ENCODE data around the gene PGAM1. TPM values are rescaled to one million over a fixed set of nuclear protein-coding genes. Genes with fewer than 3 reads are reported as not detected.

Gene PGAM1
- total RNA-seq, 1 experiment from 2014 or later: 412 TPM

GRCh38 chr10:97452352-97452751 lies 26.4 kb downstream of the PGAM1 start:
- Mint-ChIP-seq H3K36me3 (ENCODE audit: insufficient read depth, unreplicated experiment) (peaks cover 59% of the 10 kb centered on the region), H3K27ac (ENCODE audit: unreplicated experiment) (peak overlapping the region; percentile 53), H3K4me3 (ENCODE audit: unreplicated experiment) (no peak overlapping the region), H3K27me3 (ENCODE audit: insufficient read depth, unreplicated experiment) (no peaks in the 10 kb centered on the region), H3K4me1 (ENCODE audit: low read depth, unreplicated experiment) (no peaks in the 10 kb centered on the region), H3K9me3 (ENCODE audit: unreplicated experiment) (no peaks in the 10 kb centered on the region)
- CTCF ChIA-PET: interaction anchor here (0.6 kb wide), 1 partner anchor 25 kb away, joined by 8 read pairs; no protein-coding TSS in a partner anchor
- no peak for DNase-seq
- H3K4me3 ChIP-seq (ENCODE audit: low read depth, low read length): no peak overlapping the region
- peaks cover 6% of the 10 kb centered on the region for H3K4me1 ChIP-seq
- BruUV-seq (replicated peaks): no TSS peak
- H3K36me3 ChIP-seq (ENCODE audit: control insufficient read depth, insufficient read depth, low read length): peaks cover 4% of the 10 kb centered on the region
- TF ChIP-seq CTCF (IDR thresholded peaks at IDR 0.05; ENCODE audit: insufficient read depth in 1 of 2, low read depth in 1 of 2, low read length in 1 of 2, severe bottlenecking in 1 of 2, unreplicated experiment in 1 of 2): no peak
- intact Hi-C loops (cut with micrococcal nuclease; ENCODE audit: unreplicated experiment): no loop called here
- no peaks in the 10 kb centered on the region for H3K9me3 ChIP-seq
- no peaks in the 10 kb centered on the region for H3K27me3 ChIP-seq (replicated peaks; ENCODE audit: control insufficient read depth, insufficient read depth, low read length)
- POLR2A ChIA-PET: interaction anchor here (0.7 kb wide), 1 partner anchor 18 kb away, joined by 3 read pairs; no protein-coding TSS in a partner anchor

GRCh38 chr10:97454330-97455036 lies 28.5 kb downstream of the PGAM1 start:
- intact Hi-C loops (cut with micrococcal nuclease; ENCODE audit: unreplicated experiment): no loop called here
- Mint-ChIP-seq H3K36me3 (ENCODE audit: insufficient read depth, unreplicated experiment) (peaks cover 81% of the 10 kb centered on the region), H3K9me3 (ENCODE audit: unreplicated experiment) (no peaks in the 10 kb centered on the region), H3K4me1 (ENCODE audit: low read depth, unreplicated experiment) (no peaks in the 10 kb centered on the region), H3K27me3 (ENCODE audit: insufficient read depth, unreplicated experiment) (no peaks in the 10 kb centered on the region), H3K27ac (ENCODE audit: unreplicated experiment) (peak overlapping the region; percentile 61), H3K4me3 (ENCODE audit: unreplicated experiment) (no peak overlapping the region)
- Histone ChIP-seq H3K36me3 (ENCODE audit: control insufficient read depth, insufficient read depth, low read length) (peaks cover 4% of the 10 kb centered on the region), H3K4me1 (no peaks in the 10 kb centered on the region), H3K9me3 (no peaks in the 10 kb centered on the region), H3K27me3 (replicated peaks; ENCODE audit: control insufficient read depth, insufficient read depth, low read length) (no peaks in the 10 kb centered on the region), H3K4me3 (ENCODE audit: low read depth, low read length) (no peak overlapping the region)
- BruUV-seq (replicated peaks): no TSS peak
- no peak for TF ChIP-seq CTCF (IDR thresholded peaks at IDR 0.05; ENCODE audit: insufficient read depth in 1 of 2, low read depth in 1 of 2, low read length in 1 of 2, severe bottlenecking in 1 of 2, unreplicated experiment in 1 of 2)
- ChIA-PET CTCF (no interaction called here), POLR2A (no interaction called here)
- DNase-seq: no peak

GRCh38 chr10:97456034-97456685 lies 30.2 kb downstream of the PGAM1 start:
- POLR2A ChIA-PET: no interaction called here
- no TSS peak for BruUV-seq (replicated peaks)
- Mint-ChIP-seq H3K27ac (ENCODE audit: unreplicated experiment) (peak overlapping the region; percentile 39), H3K9me3 (ENCODE audit: unreplicated experiment) (no peaks in the 10 kb centered on the region), H3K4me1 (ENCODE audit: low read depth, unreplicated experiment) (no peaks in the 10 kb centered on the region), H3K36me3 (ENCODE audit: insufficient read depth, unreplicated experiment) (peaks cover 84% of the 10 kb centered on the region), H3K27me3 (ENCODE audit: insufficient read depth, unreplicated experiment) (no peaks in the 10 kb centered on the region), H3K4me3 (ENCODE audit: unreplicated experiment) (no peak overlapping the region)
- Histone ChIP-seq H3K36me3 (ENCODE audit: control insufficient read depth, insufficient read depth, low read length) (peaks cover 8% of the 10 kb centered on the region), H3K27me3 (replicated peaks; ENCODE audit: control insufficient read depth, insufficient read depth, low read length) (no peaks in the 10 kb centered on the region), H3K4me3 (ENCODE audit: low read depth, low read length) (no peak overlapping the region), H3K4me1 (no peaks in the 10 kb centered on the region), H3K9me3 (no peaks in the 10 kb centered on the region)
- CTCF ChIA-PET: no interaction called here
- DNase-seq: no peak
- intact Hi-C loops (cut with micrococcal nuclease; ENCODE audit: unreplicated experiment): no loop called here
- TF ChIP-seq CTCF (IDR thresholded peaks at IDR 0.05; ENCODE audit: insufficient read depth in 1 of 2, low read depth in 1 of 2, low read length in 1 of 2, severe bottlenecking in 1 of 2, unreplicated experiment in 1 of 2): no peak
